MM.1S (cell line): ENCODE data around the gene RIPPLY2.
"Not testable (repeated sequence)": the region's sequence is repeated elsewhere in the genome, so short reads cannot be mapped to it uniquely, and the experiment has no call there.

ENCODE experiments used
- DNase-seq: peaks from one replicate; pipeline ENCODE4 v3.0.0-alpha.2; 2015
- H2AFZ ChIP-seq: fragments of 300-600 bp; sonication (generic); 2 replicates; pipeline ENCODE4 v1.6.0; 2016; ENCODE audit warnings: antibody characterized with exemption, low read length
- H3F3A ChIP-seq: fragments of 300-600 bp; sonication (generic); 2 replicates; pipeline ENCODE4 v1.6.1; 2016; ENCODE audit warnings: mild to moderate bottlenecking, antibody characterized with exemption, low read length, moderate library complexity, mixed read lengths; ENCODE audit not compliant: insufficient read depth
- H3K27ac ChIP-seq: fragments of 300-600 bp; sonication (generic); 2 replicates; pipeline ENCODE4 v1.5.1; 2016; ENCODE audit warnings: mild to moderate bottlenecking, low read length
- H3K27me3 ChIP-seq: fragments of 300-600 bp; sonication (generic); replicated peaks from 2 replicates; pipeline ENCODE4 v1.6.0; 2016; ENCODE audit warnings: low read length; ENCODE audit not compliant: insufficient read depth
- H3K36me3 ChIP-seq: fragments of 300-600 bp; sonication (generic); replicated peaks from 2 replicates; pipeline ENCODE4 v1.6.1; 2016; ENCODE audit warnings: mild to moderate bottlenecking, low read length, mixed read lengths; ENCODE audit not compliant: insufficient read depth
- H3K4me1 ChIP-seq: fragments of 300-600 bp; sonication (generic); 2 replicates; pipeline ENCODE4 v1.6.1; 2016; ENCODE audit warnings: low read length, mixed read lengths
- H3K4me2 ChIP-seq: fragments of 300-600 bp; sonication (generic); 2 replicates; pipeline ENCODE4 v1.6.0; 2016; ENCODE audit warnings: low read depth, low read length
- H3K4me3 ChIP-seq: fragments of 300-600 bp; sonication (generic); 2 replicates; pipeline ENCODE4 v1.5.1; 2016; ENCODE audit warnings: low read length, mixed read lengths
- H3K79me2 ChIP-seq: fragments of 300-600 bp; sonication (generic); 2 replicates; pipeline ENCODE4 v1.6.1; 2016; ENCODE audit warnings: mixed run types, low read length, mixed read lengths
- H3K9ac ChIP-seq: fragments of 300-600 bp; sonication (generic); 2 replicates; pipeline ENCODE4 v1.6.1; 2016; ENCODE audit warnings: low read length, mixed read lengths
- H3K9me2 ChIP-seq: fragments of 300-600 bp; sonication (generic); replicated peaks from 2 replicates; pipeline ENCODE4 v1.6.1; 2016; ENCODE audit warnings: mild to moderate bottlenecking, low read length, mixed read lengths; ENCODE audit not compliant: insufficient read depth
- H3K9me3 ChIP-seq: fragments of 300-600 bp; sonication (generic); replicated peaks from 2 replicates; pipeline ENCODE4 v1.6.1; 2016; ENCODE audit warnings: mild to moderate bottlenecking, low read length, mixed read lengths; ENCODE audit not compliant: insufficient read depth
- H4K20me1 ChIP-seq: fragments of 300-600 bp; sonication (generic); 2 replicates; pipeline ENCODE4 v1.6.1; 2016; ENCODE audit warnings: mild to moderate bottlenecking, low read length, moderate library complexity, mixed read lengths; ENCODE audit not compliant: insufficient read depth
- CTCF ChIP-seq: fragments of 300-600 bp; sonication (generic); IDR thresholded peaks from 2 replicates; pipeline ENCODE4 v1.5.1; 2016; ENCODE audit warnings: antibody characterized with exemption, low read length, mixed read lengths
- EZH2 ChIP-seq: fragments of 300-600 bp; sonication (generic); optimal IDR thresholded peaks from 2 replicates; pipeline ENCODE3; 2017; ENCODE audit warnings: low read depth, mild to moderate bottlenecking, antibody characterized with exemption, low read length, mixed read lengths
- EZH2phosphoT487 ChIP-seq: fragments of 300-600 bp; sonication (generic); IDR thresholded peaks from 2 replicates; pipeline ENCODE4 v1.6.1; 2018; ENCODE audit warnings: antibody characterized with exemption, low read length

Gene RIPPLY2

GRCh38 chr6:83853178-83854000, at the start of gene RIPPLY2:
Gene RIPPLY2 (plus strand): TSS chr6:83853360. CDS start chr6:83853417, 57 bp downstream.
- no peaks in the 10 kb centered on the region for H4K20me1 ChIP-seq
- H3F3A ChIP-seq = no peaks in the 10 kb centered on the region
- H3K27ac ChIP-seq = no peak within 1 kb of the TSS
- no peaks in the 10 kb centered on the region for H3K9me3 ChIP-seq
- no peaks in the 10 kb centered on the region for H3K27me3 ChIP-seq
- no peaks in the 10 kb centered on the region for H3K9me2 ChIP-seq
- no peak within 1 kb of the TSS for H2AFZ ChIP-seq
- H3K36me3 ChIP-seq = no peaks in the 10 kb centered on the region
- H3K9ac ChIP-seq = no peak within 1 kb of the TSS
- no peaks in the 10 kb centered on the region for H3K79me2 ChIP-seq
- DNase-seq = no peak
- TF ChIP-seq EZH2phosphoT487 (no peak), CTCF (no peak), EZH2 (no peak)
- H3K4me3 ChIP-seq = no peak within 1 kb of the TSS
- H3K4me2 ChIP-seq = no peak within 1 kb of the TSS
- no peaks in the 10 kb centered on the region for H3K4me1 ChIP-seq

GRCh38 chr6:83803492-83803891, 49.7 kb upstream of the RIPPLY2 start:
- H3K4me2 ChIP-seq, H3K36me3 ChIP-seq, H3K4me3 ChIP-seq: not testable (repeated sequence)

GRCh38 chr6:83804886-83805285, 48.3 kb upstream of the RIPPLY2 start:
- Histone ChIP-seq H3K4me1 (no peaks in the 10 kb centered on the region), H3K9me2 (no peaks in the 10 kb centered on the region), H2AFZ (no peak overlapping the region), H3K4me2 (no peak overlapping the region), H3K27ac (no peak overlapping the region), H3K27me3 (no peaks in the 10 kb centered on the region), H3K9me3 (no peaks in the 10 kb centered on the region), H3K4me3 (no peak overlapping the region), H3K9ac (no peak overlapping the region), H3K79me2 (no peaks in the 10 kb centered on the region), H3F3A (no peaks in the 10 kb centered on the region), H3K36me3 (no peaks in the 10 kb centered on the region), H4K20me1 (no peaks in the 10 kb centered on the region)
- no peak for DNase-seq
- TF ChIP-seq CTCF = no peak
- no peak for TF ChIP-seq EZH2phosphoT487
- TF ChIP-seq EZH2 = no peak

More at GRCh38 chr6:83803492-83803891, 49.7 kb upstream of the RIPPLY2 start:
- not testable (repeated sequence) for H3K9me2 ChIP-seq, H3K4me1 ChIP-seq, H3K27ac ChIP-seq, H2AFZ ChIP-seq, H4K20me1 ChIP-seq, H3K9ac ChIP-seq, H3K9me3 ChIP-seq, H3K79me2 ChIP-seq, H3K27me3 ChIP-seq, H3F3A ChIP-seq, DNase-seq

GRCh38 chr6:83808005-83808404, 45.2 kb upstream of the RIPPLY2 start:
- H3K4me2 ChIP-seq = no peak overlapping the region
- H2AFZ ChIP-seq = no peak overlapping the region
- H3F3A ChIP-seq = no peaks in the 10 kb centered on the region
- no peaks in the 10 kb centered on the region for H3K36me3 ChIP-seq
- DNase-seq = no peak
- no peaks in the 10 kb centered on the region for H3K9me2 ChIP-seq
- no peak overlapping the region for H3K27ac ChIP-seq
- TF ChIP-seq EZH2phosphoT487 (no peak), CTCF (no peak), EZH2 (no peak)
- H3K79me2 ChIP-seq = no peaks in the 10 kb centered on the region
- no peaks in the 10 kb centered on the region for H3K4me1 ChIP-seq
- H3K9me3 ChIP-seq = no peaks in the 10 kb centered on the region
- H3K4me3 ChIP-seq = no peak overlapping the region
- H3K27me3 ChIP-seq = no peaks in the 10 kb centered on the region
- H4K20me1 ChIP-seq = no peaks in the 10 kb centered on the region
- H3K9ac ChIP-seq = no peak overlapping the region
